HFF-Myc (cell line): ENCODE measurements around the gene YDJC.
A peak's percentile ranks its signal among the peaks of the same experiment; 100 is the strongest.

Experiments
- DNase-seq: peaks from one replicate; pipeline ENCODE4 v3.0.0-alpha.2; 2011; ENCODE audit warnings: low read depth; ENCODE audit errors: extremely low read depth
- H3K4me3 ChIP-seq: replicated peaks from 2 replicates; pipeline ENCODE4 v1.5.1; 2011; ENCODE audit warnings: low read depth, mild to moderate bottlenecking, control low read depth, low read length
- TF ChIP-seq, protein P1 (sequence below): IDR thresholded peaks from 2 replicates; pipeline ENCODE4 v1.5.1; 2012; ENCODE audit warnings: mild to moderate bottlenecking, low read depth, low read length, control low read depth; ENCODE audit errors: missing control alignments

YDJC gene

GRCh38 chr22:21628386-21629254 lies 1.2 kb downstream of the YDJC start:
- no peak for DNase-seq
- TF ChIP-seq, protein P1, sequence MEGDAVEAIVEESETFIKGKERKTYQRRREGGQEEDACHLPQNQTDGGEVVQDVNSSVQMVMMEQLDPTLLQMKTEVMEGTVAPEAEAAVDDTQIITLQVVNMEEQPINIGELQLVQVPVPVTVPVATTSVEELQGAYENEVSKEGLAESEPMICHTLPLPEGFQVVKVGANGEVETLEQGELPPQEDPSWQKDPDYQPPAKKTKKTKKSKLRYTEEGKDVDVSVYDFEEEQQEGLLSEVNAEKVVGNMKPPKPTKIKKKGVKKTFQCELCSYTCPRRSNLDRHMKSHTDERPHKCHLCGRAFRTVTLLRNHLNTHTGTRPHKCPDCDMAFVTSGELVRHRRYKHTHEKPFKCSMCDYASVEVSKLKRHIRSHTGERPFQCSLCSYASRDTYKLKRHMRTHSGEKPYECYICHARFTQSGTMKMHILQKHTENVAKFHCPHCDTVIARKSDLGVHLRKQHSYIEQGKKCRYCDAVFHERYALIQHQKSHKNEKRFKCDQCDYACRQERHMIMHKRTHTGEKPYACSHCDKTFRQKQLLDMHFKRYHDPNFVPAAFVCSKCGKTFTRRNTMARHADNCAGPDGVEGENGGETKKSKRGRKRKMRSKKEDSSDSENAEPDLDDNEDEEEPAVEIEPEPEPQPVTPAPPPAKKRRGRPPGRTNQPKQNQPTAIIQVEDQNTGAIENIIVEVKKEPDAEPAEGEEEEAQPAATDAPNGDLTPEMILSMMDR = no peak
- peak overlapping the region; percentile 99 for H3K4me3 ChIP-seq

DNA sequence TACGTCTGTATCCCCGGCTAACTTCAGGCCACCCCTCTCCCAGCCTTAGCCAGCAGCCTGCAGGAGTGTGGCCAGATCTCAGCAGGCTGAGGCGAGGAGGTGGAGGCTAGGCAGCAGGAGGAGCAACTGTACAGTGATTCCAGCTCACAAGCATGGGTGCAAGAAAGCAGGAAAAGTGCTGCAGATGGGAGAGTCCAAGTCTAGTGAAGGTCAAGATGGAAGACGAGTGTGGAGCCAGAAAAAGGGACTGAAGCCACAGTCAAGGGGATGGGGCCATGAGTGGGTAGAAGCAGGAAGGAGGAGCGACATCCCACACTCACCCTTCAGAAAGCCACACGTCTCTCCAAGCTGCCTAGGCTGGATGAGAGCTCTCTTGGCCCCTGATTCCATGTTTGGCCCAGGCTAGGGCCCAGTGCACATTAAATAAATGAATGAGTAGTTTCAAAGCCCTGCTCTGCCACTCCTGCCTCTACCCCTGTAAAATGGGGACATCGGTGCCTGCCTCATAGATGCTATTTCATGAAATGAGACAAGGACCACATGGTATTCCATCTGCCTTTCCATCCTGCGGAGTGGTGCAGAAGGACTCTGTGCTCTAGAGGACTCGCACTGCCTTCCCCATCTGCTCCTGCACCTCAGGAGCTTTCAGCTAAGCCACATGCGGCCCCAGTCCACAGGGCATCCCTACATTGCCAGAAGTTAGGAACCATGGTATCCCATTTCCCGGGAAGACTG lies 2.9 kb downstream of the YDJC start:
- DNase-seq = no peak
- TF ChIP-seq, protein P1 = no peak
- 0 out of 2 replicates have a peak overlapping the region, but pooled peaks have one; percentile 3 for H3K4me3 ChIP-seq

DNA sequence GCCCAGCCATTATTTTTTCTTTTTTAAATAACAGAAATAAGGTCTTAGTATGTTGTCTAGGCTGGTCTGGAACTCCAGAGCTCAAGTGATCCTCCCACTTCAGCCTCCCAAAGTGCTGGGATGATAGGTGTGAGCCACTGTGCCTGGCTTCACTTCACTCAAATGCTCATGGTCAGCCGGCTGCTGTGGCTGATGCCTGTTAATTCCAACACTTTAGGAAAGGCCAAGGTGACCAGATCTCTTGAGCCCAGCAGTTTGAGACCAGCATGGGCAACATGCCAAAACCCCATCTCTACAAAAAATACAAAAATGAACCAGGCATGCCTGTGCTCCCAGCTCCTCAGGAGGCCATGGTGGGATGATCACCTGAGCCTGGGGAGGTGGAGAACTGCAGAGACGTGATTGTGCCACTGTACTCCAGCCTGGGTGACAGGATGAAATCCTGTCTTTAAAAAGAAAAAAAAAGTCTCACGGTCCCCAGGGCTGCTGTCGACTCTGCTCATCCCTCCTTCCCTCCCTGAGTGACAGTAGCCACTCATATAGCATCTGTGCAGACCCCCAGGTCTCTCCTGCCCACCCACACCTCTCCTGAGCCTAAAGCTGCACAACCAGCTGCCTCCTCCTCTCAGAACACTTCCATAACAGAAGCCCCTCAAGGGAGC lies 3.6 kb downstream of the YDJC start:
- no peak for DNase-seq
- TF ChIP-seq, protein P1 = no peak
- no peak overlapping the region for H3K4me3 ChIP-seq

DNA sequence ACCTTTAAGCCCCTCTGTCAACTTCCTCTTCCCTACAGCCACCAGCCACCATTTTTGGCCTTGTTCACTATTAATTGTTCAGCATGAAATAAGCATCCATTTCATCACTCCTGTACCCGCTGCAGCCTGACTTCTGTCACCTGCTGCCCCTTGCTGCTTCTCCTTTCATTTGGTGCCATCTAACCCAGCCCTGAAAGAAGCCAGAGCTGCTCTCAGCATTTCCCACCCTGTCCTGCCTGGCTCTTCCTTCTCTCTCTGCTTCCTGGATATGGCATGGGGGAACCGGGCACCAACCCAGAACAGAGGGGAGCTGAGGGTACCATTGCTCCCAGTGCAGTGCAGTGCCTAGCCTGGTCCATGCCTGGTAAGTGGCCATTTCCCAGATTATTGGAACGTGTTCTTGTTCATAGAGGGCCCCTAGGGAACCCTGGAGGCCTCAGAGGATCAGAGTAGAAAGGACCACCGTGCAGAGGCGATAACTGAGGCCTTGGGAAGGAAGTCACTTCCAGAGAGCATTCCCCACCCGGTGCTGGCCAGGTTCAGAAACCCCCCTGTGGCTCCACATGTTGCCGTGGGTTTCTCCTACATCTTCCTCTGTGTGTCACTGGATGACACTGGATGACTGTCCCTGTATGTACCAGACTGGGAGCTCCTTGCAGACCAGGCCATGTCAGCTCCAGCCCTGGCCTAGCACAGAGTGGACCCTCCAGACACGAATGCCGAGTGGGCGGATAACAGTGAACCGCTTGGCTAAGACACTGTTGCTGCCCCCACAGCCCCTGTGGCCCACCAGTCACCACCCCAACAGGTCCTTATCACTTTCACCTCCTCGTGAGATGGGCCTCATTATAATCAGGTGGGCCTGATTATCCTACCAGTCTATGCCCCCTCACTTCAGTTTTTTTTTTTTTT lies 4.7 kb downstream of the YDJC start:
- H3K4me3 ChIP-seq = no peak overlapping the region
- no peak for DNase-seq
- TF ChIP-seq, protein P1 = no peak

DNA sequence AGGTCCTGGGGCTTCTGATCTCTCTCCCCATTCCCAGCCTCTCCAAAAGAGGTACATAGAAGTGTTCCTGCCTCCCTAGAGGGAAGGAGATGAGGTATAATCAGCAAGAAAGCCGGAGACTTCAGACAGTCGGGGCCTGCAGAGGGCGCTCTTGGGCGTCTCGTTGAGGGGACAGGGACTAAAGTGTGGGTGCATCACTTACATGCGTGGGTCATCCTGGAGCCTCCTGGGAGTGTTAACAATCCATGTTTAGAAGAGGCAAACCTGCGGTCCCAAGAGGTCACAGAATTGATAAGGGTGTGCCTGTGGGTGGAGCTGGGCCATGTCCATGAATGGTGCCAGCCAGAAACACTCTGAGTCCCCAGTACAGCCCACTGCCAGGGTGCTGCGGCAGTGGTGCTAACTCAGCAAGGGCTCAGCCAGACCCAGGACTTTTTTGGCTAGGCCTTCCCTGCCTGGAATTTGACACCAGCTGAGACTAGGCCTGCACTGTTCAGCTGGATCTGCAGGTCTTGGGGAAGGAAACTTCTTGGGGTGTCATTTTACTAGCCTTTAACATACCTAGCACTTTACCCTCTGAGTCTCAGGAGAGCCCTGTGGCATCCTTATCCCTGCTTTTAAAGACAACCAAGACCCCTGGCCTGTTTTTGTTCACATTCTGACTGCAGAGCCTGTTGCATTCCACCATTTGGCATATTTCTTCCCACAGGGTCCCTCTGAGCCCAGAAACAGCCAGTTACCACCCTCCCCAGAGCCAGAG lies 5.5 kb downstream of the YDJC start:
- no peak for DNase-seq

More for the DNA sequence above, 5.5 kb downstream of the YDJC start:
- TF ChIP-seq, protein P1 = peak; percentile 73
- H3K4me3 ChIP-seq = no peak overlapping the region
